ENCODE data around the gene RHOF.
A peak's percentile ranks its signal among the peaks of the same experiment; 100 is the strongest.

Gene RHOF

DNA sequence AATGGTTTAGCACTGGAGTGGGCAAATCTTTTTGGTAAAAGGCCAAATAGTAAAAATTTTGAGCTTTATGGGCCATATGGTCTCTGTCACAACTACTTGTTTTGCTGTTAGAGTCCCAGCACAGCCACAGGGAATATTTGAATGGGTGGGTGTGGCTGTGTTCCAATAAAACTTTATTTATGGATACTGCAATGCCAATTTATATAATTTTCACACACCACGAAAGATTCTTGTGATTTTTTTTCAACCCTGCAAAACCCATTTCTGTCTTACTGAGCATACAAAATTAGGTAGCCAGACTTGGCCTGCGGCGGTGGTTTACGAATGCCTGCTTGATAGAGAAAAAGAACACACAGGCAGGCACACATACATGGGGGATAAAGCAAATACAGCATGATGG, 52.6 kb downstream of the RHOF start:
- peak; percentile 26 for DNase-seq

DNA sequence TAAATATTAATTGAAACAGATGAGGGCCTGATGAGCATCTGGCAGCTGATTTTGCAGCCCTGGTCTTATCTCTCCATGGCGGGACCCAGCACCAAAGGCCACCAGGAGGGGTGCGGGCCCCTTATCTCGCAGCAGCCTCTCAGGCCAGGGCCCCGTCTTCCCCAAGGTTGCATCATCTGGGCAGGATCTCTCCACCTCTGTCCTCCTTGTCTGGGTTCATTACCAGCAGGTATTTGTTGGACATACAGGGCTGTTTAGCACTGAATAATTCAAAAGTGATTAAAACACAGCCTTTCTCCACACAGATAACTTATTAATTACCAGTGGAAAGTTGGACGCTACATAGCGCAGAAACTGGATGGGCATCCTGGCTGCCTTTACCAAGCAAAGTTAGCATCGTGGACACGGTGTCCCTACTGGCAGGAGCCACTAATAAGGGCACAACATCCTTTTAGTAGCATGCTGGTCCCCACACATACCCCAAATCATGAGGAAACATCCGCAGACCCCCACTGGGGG, 55.1 kb downstream of the RHOF start:
- DNase-seq, result no peak

DNA sequence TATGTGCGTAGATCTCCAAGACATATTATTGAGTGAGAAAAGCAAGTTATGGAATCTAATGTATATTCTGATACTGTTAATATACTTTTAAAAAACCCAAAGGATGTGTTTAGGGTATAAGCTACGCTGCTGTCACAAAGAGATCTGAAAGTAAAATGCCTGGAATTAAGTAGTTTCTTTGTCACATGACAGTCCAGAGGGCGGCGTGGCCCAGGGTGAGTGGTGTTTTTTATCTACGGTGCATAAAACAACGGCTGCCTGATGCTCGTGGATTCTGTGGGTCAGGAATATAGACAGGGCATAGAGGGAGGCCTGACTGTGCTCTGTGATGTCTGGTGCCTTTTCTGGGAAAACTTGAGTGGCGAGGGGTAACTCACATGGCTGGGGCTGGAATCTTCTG, 59.6 kb downstream of the RHOF start:
- no peak for DNase-seq

DNA sequence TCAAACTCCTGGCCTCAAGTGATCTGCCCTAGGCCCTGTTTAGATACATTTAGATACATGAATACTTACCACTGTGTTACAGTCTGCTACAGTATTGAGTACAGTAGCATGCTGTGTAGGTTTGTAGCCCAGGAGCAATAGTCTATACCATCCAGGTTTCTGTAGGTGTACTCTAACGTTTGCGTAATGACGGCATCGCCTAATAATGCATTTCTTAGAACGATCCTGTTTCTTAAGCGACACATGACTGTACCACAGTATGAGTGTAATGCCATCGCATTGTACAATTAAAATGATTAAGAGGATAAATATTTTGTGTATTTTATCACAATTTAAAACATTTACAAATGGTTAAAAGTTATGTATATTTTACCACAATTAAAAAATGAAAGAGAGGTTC, 62.0 kb downstream of the RHOF start:
- DNase-seq, result no peak

DNA sequence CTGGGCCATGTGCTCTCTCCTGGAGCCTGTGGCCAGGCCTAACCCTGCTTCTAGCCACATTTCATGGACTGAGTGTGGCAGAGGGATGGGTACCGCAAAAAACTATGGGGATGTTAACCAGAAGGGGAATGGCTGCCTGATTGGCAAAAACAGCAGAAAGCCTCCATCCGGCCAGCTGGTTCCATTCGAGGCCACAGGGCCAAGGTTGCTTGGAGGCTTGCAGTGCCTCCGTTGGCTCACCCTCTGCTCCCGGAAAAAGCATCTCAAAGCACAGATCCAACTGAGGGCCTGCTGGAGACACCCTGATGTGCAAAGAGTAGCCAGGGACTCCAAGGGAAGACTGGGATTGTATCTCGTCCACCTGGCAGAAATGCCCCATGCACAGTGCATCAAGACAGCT, 64.5 kb downstream of the RHOF start:
- DNase-seq, result no peak

Data from NCI-H2171 treated with DMSO at 0.1 percent for 48 hours (cell line).